ENCODE measurements around the gene AGR3. TPM values are rescaled to one million over a fixed set of nuclear protein-coding genes. Genes with fewer than 3 reads are reported as not detected.

AGR3 gene
- total RNA-seq = not detected in 2 replicates

GRCh38 chr7:16881844-16882243 is at the start of gene AGR3:
TSS of gene AGR3 (minus strand) at chr7:16881983. CDS start at chr7:16878618, 3,365 bp downstream.

Other genes starting within 250 kb of the AGR3 start
- 7.2 and 12.5 TPM in 2 replicates for gene ANKMY2, start 236.2 kb downstream of the AGR3 start, total RNA-seq
- 70.1 and 91.6 TPM in 2 replicates for gene BZW2, start 235.8 kb downstream of the AGR3 start, total RNA-seq
- gene TSPAN13, start 128.2 kb downstream of the AGR3 start, total RNA-seq = 1.0 and 5.6 TPM in 2 replicates
- gene AGR2, start 77.0 kb downstream of the AGR3 start, total RNA-seq = not detected in 2 replicates